Small intestine (tissue), 7 donors: ENCODE results near the gene DRGX. TPM values are rescaled to one million over a fixed set of nuclear protein-coding genes. Genes with fewer than 3 reads are reported as not detected.

Experiments
- DNase-seq, 2 donors: peaks; one replicate each; pipeline versions ENCODE4 v3.0.0 to v3.0.0-alpha.2; 2013
- FAIRE-seq: peaks from 2 replicates; lab custom pipeline; 2012; peaks lifted over from hg19 to GRCh38; lab: Jason Lieb, UNC
- H3K27ac ChIP-seq, 3 donors: one replicate each; pipeline ENCODE4 v1.5.1; 2013; ENCODE audit warnings: low read length in 2 of 3, mild to moderate bottlenecking in 2 of 3, control low read depth in 1 of 3, inconsistent platforms in 1 of 3, low read depth in 1 of 3, moderate library complexity in 1 of 3
- H3K27me3 ChIP-seq, 3 donors: one replicate each; pipeline ENCODE4 v1.6.1; 2013; ENCODE audit warnings: low read length in 3 of 3, inconsistent platforms in 1 of 3; ENCODE audit not compliant: control insufficient read depth in 3 of 3, insufficient read depth in 3 of 3
- H3K36me3 ChIP-seq, 3 donors: one replicate each; pipeline ENCODE4 v1.6.1; 2013; ENCODE audit warnings: low read length in 3 of 3, inconsistent platforms in 1 of 3, low read depth in 1 of 3, mild to moderate bottlenecking in 1 of 3, moderate library complexity in 1 of 3; ENCODE audit not compliant: control insufficient read depth in 3 of 3, insufficient read depth in 2 of 3
- H3K4me1 ChIP-seq, 3 donors: one replicate each; pipeline ENCODE4 v1.6.1; 2013; ENCODE audit warnings: low read length in 2 of 3, inconsistent platforms in 1 of 3, low read depth in 1 of 3, mild to moderate bottlenecking in 1 of 3, moderate library complexity in 1 of 3; ENCODE audit not compliant: control insufficient read depth in 3 of 3, insufficient read depth in 2 of 3
- H3K4me3 ChIP-seq, 3 donors: one replicate each; pipeline ENCODE4 v1.5.1; 2013; ENCODE audit warnings: low read length in 3 of 3, control low read depth in 1 of 3, inconsistent platforms in 1 of 3, low read depth in 1 of 3, mild to moderate bottlenecking in 1 of 3, moderate library complexity in 1 of 3
- H3K9me3 ChIP-seq, 2 donors: one replicate each; pipeline ENCODE4 v1.6.1; 2013; ENCODE audit warnings: low read depth in 1 of 2, low read length in 1 of 2; ENCODE audit not compliant: control insufficient read depth in 2 of 2, insufficient read depth in 1 of 2
- WGBS, 3 donors: extraction: QIAGEN DNeasy Blood & Tissue Kit; methylation state at CpG; one replicate each; pipeline ENCODE4 v1.1.7; 2013; 5-methylcytosine and 5-hydroxymethylcytosine counted together
- polyA plus RNA-seq, 4 donors: library from polyadenylated mRNA; stranded (reverse) in 3 of 4; unstranded in 1 of 4; fragments of 200-250 nt in 3 of 4; fragments of 120-200 nt in 1 of 4; gene quantifications; one replicate each; pipeline versions ENCODE4 v1.2.1 to v1.2.3, GENCODE V29; 2013
- donor health status: healthy with polysubstance abuse.
- donor health status: control.
- donor health status: control.
- donor health status: Bipolar disorder and iron deficiency.
- donor health status: healthy.

The DRGX gene
- polyA plus RNA-seq, 4 donors: not detected

- no peak overlapping the region for H3K27ac ChIP-seq
- no peak for FAIRE-seq
- DNase-seq: no peak
- H3K36me3 ChIP-seq: no peaks in the 10 kb centered on the region
- H3K4me1 ChIP-seq: no peaks in the 10 kb centered on the region
- no peaks in the 10 kb centered on the region for H3K9me3 ChIP-seq
- peaks cover 0 to 2% (median 0%) of the 10 kb centered on the region in 3 donors for H3K27me3 ChIP-seq
- no peak overlapping the region for H3K4me3 ChIP-seq
- 54 to 73% (median 59%) methylated on average over 2 of the region's 2 CpGs for WGBS, 3 donors
Observed at GRCh38 chr10:49357910-49358309, 38.0 kb downstream of the DRGX start.

- 59 to 71% (median 67%) methylated on average over 1 of the region's 1 CpG for WGBS, 3 donors
- FAIRE-seq: no peak
Observed at GRCh38 chr10:49356944-49357343, 38.9 kb downstream of the DRGX start.

GRCh38 chr10:49356181-49356580, 39.7 kb downstream of the DRGX start:
- DNase-seq (no peak), FAIRE-seq (no peak)
- Histone ChIP-seq H3K27me3 (peaks cover 0 to 2% (median 0%) of the 10 kb centered on the region in 3 donors), H3K4me3 (no peak overlapping the region), H3K36me3 (no peaks in the 10 kb centered on the region), H3K9me3 (no peaks in the 10 kb centered on the region), H3K27ac (no peak overlapping the region), H3K4me1 (no peaks in the 10 kb centered on the region)
- 79 to 88% (median 87%) methylated on average over 4 of the region's 4 CpGs for WGBS, 3 donors

More at GRCh38 chr10:49356944-49357343, 38.9 kb downstream of the DRGX start:
- no peaks in the 10 kb centered on the region for H3K36me3 ChIP-seq
- no peaks in the 10 kb centered on the region for H3K9me3 ChIP-seq
- no peak for DNase-seq
- no peak overlapping the region for H3K4me3 ChIP-seq
- no peaks in the 10 kb centered on the region for H3K4me1 ChIP-seq
- no peak overlapping the region for H3K27ac ChIP-seq
- H3K27me3 ChIP-seq: peaks cover 0 to 2% (median 0%) of the 10 kb centered on the region in 3 donors

GRCh38 chr10:49355221-49355620, 40.7 kb downstream of the DRGX start:
- peaks cover 0 to 2% (median 0%) of the 10 kb centered on the region in 3 donors for H3K27me3 ChIP-seq
- no peak overlapping the region for H3K4me3 ChIP-seq
- H3K9me3 ChIP-seq: peaks cover 0 to 4% of the 10 kb centered on the region in 2 donors
- H3K36me3 ChIP-seq: no peaks in the 10 kb centered on the region
- 58 to 77% (median 65%) methylated on average over 3 of the region's 3 CpGs for WGBS, 3 donors
- no peak overlapping the region for H3K27ac ChIP-seq
- FAIRE-seq: no peak
- DNase-seq: no peak
- no peaks in the 10 kb centered on the region for H3K4me1 ChIP-seq

GRCh38 chr10:49354593-49354992, 41.3 kb downstream of the DRGX start:
- no peaks in the 10 kb centered on the region for H3K4me1 ChIP-seq
- WGBS, 3 donors: 82% methylated on average over 3 of the region's 3 CpGs
- FAIRE-seq: no peak
- H3K27ac ChIP-seq: no peak overlapping the region
- no peaks in the 10 kb centered on the region for H3K36me3 ChIP-seq
- peaks cover 0 to 2% (median 0%) of the 10 kb centered on the region in 3 donors for H3K27me3 ChIP-seq
- DNase-seq: no peak
- H3K9me3 ChIP-seq: peaks cover 0 to 10% of the 10 kb centered on the region in 2 donors
- H3K4me3 ChIP-seq: no peak overlapping the region

- H3K36me3 ChIP-seq: no peaks in the 10 kb centered on the region
- no peak for DNase-seq
- H3K9me3 ChIP-seq: peaks cover 0 to 10% of the 10 kb centered on the region in 2 donors
- H3K4me1 ChIP-seq: no peaks in the 10 kb centered on the region
- no peak for FAIRE-seq
- no peak overlapping the region for H3K27ac ChIP-seq
- H3K27me3 ChIP-seq: peaks cover 0 to 2% (median 0%) of the 10 kb centered on the region in 3 donors
- 76 to 88% (median 83%) methylated on average over 8 of the region's 8 CpGs for WGBS, 3 donors
- no peak overlapping the region for H3K4me3 ChIP-seq
Observed at GRCh38 chr10:49353895-49354566, 41.9 kb downstream of the DRGX start.

- Histone ChIP-seq H3K4me3 (no peak overlapping the region), H3K27me3 (peaks cover 0 to 2% (median 0%) of the 10 kb centered on the region in 3 donors), H3K4me1 (no peaks in the 10 kb centered on the region), H3K9me3 (peaks cover 0 to 10% of the 10 kb centered on the region in 2 donors), H3K27ac (no peak overlapping the region), H3K36me3 (no peaks in the 10 kb centered on the region)
- DNase-seq: no peak
- WGBS, 3 donors: 65 to 79% (median 76%) methylated on average over 6 of the region's 6 CpGs
- no peak for FAIRE-seq
Observed at GRCh38 chr10:49353026-49353894, 42.6 kb downstream of the DRGX start.

- Histone ChIP-seq H3K27ac (no peak overlapping the region), H3K4me1 (no peaks in the 10 kb centered on the region), H3K4me3 (no peak overlapping the region), H3K36me3 (no peaks in the 10 kb centered on the region), H3K9me3 (peaks cover 0 to 10% of the 10 kb centered on the region in 2 donors), H3K27me3 (peaks cover 0 to 2% (median 0%) of the 10 kb centered on the region in 3 donors)
- no peak for FAIRE-seq
- no peak for DNase-seq
- 72 to 84% (median 76%) methylated on average over 2 of the region's 2 CpGs for WGBS, 3 donors
Observed at GRCh38 chr10:49352323-49352722, 43.6 kb downstream of the DRGX start.
